PC-3 (cell line): ENCODE measurements around the gene ABHD11.

Experiments used
- CTCF ChIP-seq: fragments of 300-600 bp; sonication (generic); conservative IDR thresholded peaks from 2 replicates; pipeline ENCODE4 v1.5.1; 2017; ENCODE audit warnings: antibody characterized with exemption, low read depth, mild to moderate bottlenecking, low read length
- EZH2 ChIP-seq: fragments of 300-600 bp; sonication (generic); IDR thresholded peaks from one replicate; pipeline ENCODE4 v1.6.1; 2017; ENCODE audit warnings: antibody characterized with exemption, mild to moderate bottlenecking, low read length; ENCODE audit not compliant: unreplicated experiment
- EZH2phosphoT487 ChIP-seq: fragments of 300-600 bp; sonication (generic); IDR thresholded peaks from 2 replicates; pipeline ENCODE4 v1.6.1; 2018; ENCODE audit warnings: mild to moderate bottlenecking, antibody characterized with exemption, low read length, borderline replicate concordance

- TF ChIP-seq EZH2 = no peak
- no peak for TF ChIP-seq CTCF
- no peak for TF ChIP-seq EZH2phosphoT487
These were observed 18.8 kb downstream of the ABHD11 start for GRCh38 chr7:73719806-73720169.
